IMR-90 (cell line): ENCODE measurements around the gene PPP1R3F. TPM values are rescaled to one million over a fixed set of nuclear protein-coding genes. Genes with fewer than 3 reads are reported as not detected.

Source experiments
- ATAC-seq: fragments of 200-7000 bp; cut with Tn5 transposase; 2 replicates; pipeline ENCODE4 v1.9.1; 2020; ENCODE audit warnings: low read depth, mild to moderate bottlenecking, moderate library complexity
- BruUV-seq: library from RNA; stranded (reverse); fragments of 400-500 nt; replicated peaks from 2 replicates; lab custom pipeline; 2021; lab: Mats Ljungman, UMichigan
- CTCF ChIA-PET: fragments of 300-600 bp; formaldehyde crosslinking; extraction: SDS; loops from one replicate; lab custom pipeline; 2021; ENCODE audit warnings: antibody characterized with exemption; lab: Yijun Ruan, JAX
- POLR2A ChIA-PET: fragments of 300-600 bp; sonication (Branson Sonifier 250); formaldehyde crosslinking; loops from one replicate; lab custom pipeline; 2022; ENCODE audit warnings: antibody characterized with exemption; ENCODE audit not compliant: unreplicated experiment; lab: Charles Lee
- DNase-seq: peaks from one replicate; pipeline ENCODE4 v3.0.0; 2013
- H2AFZ ChIP-seq: replicated peaks from 2 replicates; pipeline ENCODE3; 2013; ENCODE audit warnings: low read length, mild to moderate bottlenecking; ENCODE audit not compliant: poor library complexity
- H2AK5ac ChIP-seq: 2 replicates; pipeline ENCODE4 v1.6.1; 2013; ENCODE audit warnings: low read depth, low read length, inconsistent platforms
- H2AK9ac ChIP-seq: replicated peaks from 2 replicates; pipeline ENCODE3; 2013; ENCODE audit warnings: mild to moderate bottlenecking, low read depth, low read length, moderate library complexity; ENCODE audit not compliant: poor library complexity
- H2BK120ac ChIP-seq: 2 replicates; pipeline ENCODE4 v1.6.1; 2013; ENCODE audit warnings: low read depth, low read length, inconsistent platforms
- H2BK15ac ChIP-seq: 3 replicates; pipeline ENCODE4 v1.6.1; 2013; ENCODE audit warnings: low read depth, low read length, inconsistent platforms
- H2BK20ac ChIP-seq: 2 replicates; pipeline ENCODE4 v1.6.1; 2013; ENCODE audit warnings: low read depth, mild to moderate bottlenecking, inconsistent platforms, low read length, moderate library complexity
- H2BK5ac ChIP-seq: 2 replicates; pipeline ENCODE4 v1.6.1; 2013; ENCODE audit warnings: mild to moderate bottlenecking, low read depth, low read length, inconsistent platforms; ENCODE audit not compliant: poor library complexity, severe bottlenecking
- H3K14ac ChIP-seq: replicated peaks from 2 replicates; pipeline ENCODE4 v1.6.1; 2013; ENCODE audit warnings: low read depth, low read length, inconsistent platforms
- H3K18ac ChIP-seq: 2 replicates; pipeline ENCODE4 v1.6.1; 2013; ENCODE audit warnings: low read depth, low read length, control low read depth
- H3K23ac ChIP-seq: 2 replicates; pipeline ENCODE4 v1.6.1; 2013; ENCODE audit warnings: low read depth, low read length, inconsistent platforms
- H3K27ac ChIP-seq: 2 replicates; pipeline ENCODE4 v1.5.1; 2013; ENCODE audit warnings: mild to moderate bottlenecking, control low read depth, low read length; ENCODE audit not compliant: insufficient read depth
- H3K27me3 ChIP-seq: 2 replicates; pipeline ENCODE4 v1.6.1; 2013; ENCODE audit warnings: low read length; ENCODE audit not compliant: control insufficient read depth, insufficient read depth
- H3K36me3 ChIP-seq: 2 replicates; pipeline ENCODE4 v1.6.1; 2013; ENCODE audit warnings: low read length, mixed read lengths; ENCODE audit not compliant: control insufficient read depth, insufficient read depth
- H3K4ac ChIP-seq: 2 replicates; pipeline ENCODE4 v1.6.1; 2013; ENCODE audit warnings: low read depth, low read length, inconsistent platforms
- H3K4me1 ChIP-seq: 2 replicates; pipeline ENCODE4 v1.6.1; 2013; ENCODE audit warnings: low read length, mixed read lengths; ENCODE audit not compliant: control insufficient read depth, insufficient read depth
- H3K4me2 ChIP-seq: 2 replicates; pipeline ENCODE4 v1.6.1; 2013; ENCODE audit warnings: low read depth, mild to moderate bottlenecking, control low read depth, low read length, moderate library complexity
- H3K4me3 ChIP-seq: 2 replicates; pipeline ENCODE4 v1.5.1; 2013; ENCODE audit warnings: low read depth, mild to moderate bottlenecking, control low read depth, low read length, moderate library complexity; ENCODE audit not compliant: insufficient read depth
- H3K56ac ChIP-seq: 2 replicates; pipeline ENCODE4 v1.6.1; 2013; ENCODE audit warnings: low read length, inconsistent platforms; ENCODE audit not compliant: insufficient read depth; ENCODE audit errors: extremely low read depth
- H3K79me1 ChIP-seq, 2 experiments: 2 replicates each; pipeline ENCODE4 v1.6.1; 2013; ENCODE audit warnings: low read length in 2 of 2, inconsistent platforms in 1 of 2, low read depth in 1 of 2
- H3K9ac ChIP-seq: 2 replicates; pipeline ENCODE4 v1.6.1; 2013; ENCODE audit warnings: low read depth, low read length, control low read depth
- H3K9me1 ChIP-seq: 2 replicates; pipeline ENCODE4 v1.6.1; 2013; ENCODE audit warnings: low read length, inconsistent platforms; ENCODE audit not compliant: insufficient read depth
- H3K9me3 ChIP-seq: 2 replicates; pipeline ENCODE4 v1.6.1; 2013; ENCODE audit warnings: low read length; ENCODE audit not compliant: control insufficient read depth, insufficient read depth
- H4K20me1 ChIP-seq: 2 replicates; pipeline ENCODE4 v1.6.1; 2013; ENCODE audit warnings: low read length, inconsistent platforms; ENCODE audit not compliant: insufficient read depth
- H4K5ac ChIP-seq: 2 replicates; pipeline ENCODE4 v1.6.1; 2013; ENCODE audit warnings: mild to moderate bottlenecking, low read depth, low read length, control low read depth
- H4K8ac ChIP-seq, 2 experiments: 2 replicates each; pipeline ENCODE4 v1.6.1; 2013; ENCODE audit warnings: low read depth in 2 of 2, low read length in 2 of 2, control low read depth in 1 of 2, inconsistent platforms in 1 of 2
- H4K91ac ChIP-seq: 2 replicates; pipeline ENCODE4 v1.6.1; 2013; ENCODE audit warnings: low read depth, low read length, inconsistent platforms; ENCODE audit not compliant: insufficient read depth
- BHLHE40 ChIP-seq: fragments of 150-350 bp; IDR thresholded peaks from 2 replicates; pipeline ENCODE4 v1.6.1; 2016; ENCODE audit warnings: mild to moderate bottlenecking, low read depth, low read length
- CEBPB ChIP-seq: IDR thresholded peaks from 2 replicates; pipeline ENCODE4 v1.6.1; 2012; ENCODE audit warnings: low read depth, low read length, improper control_type of control experiment
- CHD1 ChIP-seq: IDR thresholded peaks from 2 replicates; pipeline ENCODE4 v1.6.1; 2012; ENCODE audit warnings: low read depth, low read length, improper control_type of control experiment
- MAFK ChIP-seq: IDR thresholded peaks from 2 replicates; pipeline ENCODE4 v1.6.1; 2012; ENCODE audit warnings: low read depth, low read length, improper control_type of control experiment
- MAZ ChIP-seq: IDR thresholded peaks from 2 replicates; pipeline ENCODE4 v1.6.1; 2012; ENCODE audit warnings: low read depth, mild to moderate bottlenecking, low read length, improper control_type of control experiment, moderate library complexity, borderline replicate concordance
- MXI1 ChIP-seq: IDR thresholded peaks from 2 replicates; pipeline ENCODE4 v1.6.1; 2012; ENCODE audit warnings: low read depth, mild to moderate bottlenecking, low read length, moderate library complexity, borderline replicate concordance
- NFE2L2 ChIP-seq: fragments of 150-350 bp; IDR thresholded peaks from 2 replicates; pipeline ENCODE4 v1.6.1; 2016; ENCODE audit warnings: low read depth, mild to moderate bottlenecking, low read length
- RAD21 ChIP-seq: IDR thresholded peaks from 2 replicates; pipeline ENCODE4 v1.6.1; 2012; ENCODE audit warnings: low read length, improper control_type of control experiment
- RCOR1 ChIP-seq: IDR thresholded peaks from 2 replicates; pipeline ENCODE4 v1.6.1; 2012; ENCODE audit warnings: mild to moderate bottlenecking, low read length, improper control_type of control experiment; ENCODE audit not compliant: insufficient replicate concordance
- RFX5 ChIP-seq: IDR thresholded peaks from 2 replicates; pipeline ENCODE4 v1.8.0; 2012; ENCODE audit warnings: low read depth, mild to moderate bottlenecking, low read length, moderate library complexity
- WGBS, 2 experiments: methylation state at CpG; one replicate each; pipeline versions ENCODE4 v1.1.5 to v1.1.7; 2013; ENCODE audit warnings: missing lambda C conversion rate in 2 of 2; ENCODE audit not compliant: insufficient read length in 1 of 2; ENCODE audit errors: extremely low coverage in 2 of 2; 5-methylcytosine and 5-hydroxymethylcytosine counted together
- dilution Hi-C: fragments of 300-500 bp; cut with HindIII; formaldehyde crosslinking; loops from one replicate; pipeline ENCODE4 v1.14.3; 2018; ENCODE audit warnings: low sequenced_read_pairs; ENCODE audit not compliant: unreplicated experiment
- in situ Hi-C: fragments of 300-500 bp; cut with MboI; formaldehyde crosslinking; loops from 3 replicates; pipeline ENCODE4 v1.14.3; 2019; ENCODE audit warnings: low sequenced_read_pairs, inconsistent platforms, mixed read lengths
- intact Hi-C: fragments of 100-400 bp; cut with micrococcal nuclease; formaldehyde crosslinking; loops from 2 replicates; pipeline ENCODE4 v1.10.0; 2022
- polyA plus RNA-seq, 3 experiments: library from polyadenylated mRNA; depleted of rRNA; stranded (reverse); fragments of >200 nt; gene quantifications; 2 replicates each; pipeline ENCODE4 v1.2.3, GENCODE V29; 2012; ENCODE audit warnings: low replicate concordance in 1 of 3
- total RNA-seq: library from RNA; depleted of rRNA; stranded (reverse); fragments of >200 nt; gene quantifications from 2 replicates; pipeline ENCODE4 v1.2.3, GENCODE V29; 2012
- TF ChIP-seq, protein P1 (sequence below): conservative IDR thresholded peaks from 2 replicates; pipeline ENCODE4 v1.5.1; 2012; ENCODE audit warnings: mild to moderate bottlenecking, low read depth, low read length, improper control_type of control experiment
- TF ChIP-seq, protein P2 (sequence below): fragments of 150-350 bp; IDR thresholded peaks from 2 replicates; pipeline ENCODE4 v1.6.1; 2016; ENCODE audit warnings: low read depth, mild to moderate bottlenecking, low read length, moderate library complexity, borderline replicate concordance
- TF ChIP-seq, protein P3 (sequence below): fragments of 150-350 bp; IDR thresholded peaks from 2 replicates; pipeline ENCODE4 v1.6.1; 2017; ENCODE audit warnings: mild to moderate bottlenecking, antibody characterized with exemption, low read length, low read depth

PPP1R3F gene
- total and polyA plus RNA-seq, 2 of the 4 experiments (the other 2 are of a cell fraction), result 0.72 to 1.7 TPM

DNA sequence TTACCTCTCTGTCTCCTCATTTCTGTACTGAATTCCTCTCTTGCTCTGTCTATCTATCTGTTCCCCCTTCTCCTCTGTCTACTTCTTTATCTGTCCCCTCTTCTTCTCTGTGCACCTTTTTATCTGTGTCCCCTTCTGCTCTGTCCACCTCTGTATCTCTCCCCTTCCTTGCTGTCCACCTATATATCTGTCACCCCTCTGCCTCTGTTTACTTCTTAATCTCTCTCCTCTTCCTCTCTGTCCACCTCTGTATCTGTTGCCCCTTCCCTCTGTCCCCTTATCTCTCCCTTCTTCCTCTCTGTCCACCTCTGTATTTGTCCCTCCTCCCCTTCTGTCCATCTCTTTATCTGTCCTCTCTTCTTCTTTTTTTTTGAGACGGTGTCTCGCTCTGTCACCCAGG lies 25.4 kb upstream of the PPP1R3F start:
- no peak for TF ChIP-seq MAZ
- no peak for TF ChIP-seq NFE2L2
- no peak for TF ChIP-seq RFX5
- TF ChIP-seq, protein P1, sequence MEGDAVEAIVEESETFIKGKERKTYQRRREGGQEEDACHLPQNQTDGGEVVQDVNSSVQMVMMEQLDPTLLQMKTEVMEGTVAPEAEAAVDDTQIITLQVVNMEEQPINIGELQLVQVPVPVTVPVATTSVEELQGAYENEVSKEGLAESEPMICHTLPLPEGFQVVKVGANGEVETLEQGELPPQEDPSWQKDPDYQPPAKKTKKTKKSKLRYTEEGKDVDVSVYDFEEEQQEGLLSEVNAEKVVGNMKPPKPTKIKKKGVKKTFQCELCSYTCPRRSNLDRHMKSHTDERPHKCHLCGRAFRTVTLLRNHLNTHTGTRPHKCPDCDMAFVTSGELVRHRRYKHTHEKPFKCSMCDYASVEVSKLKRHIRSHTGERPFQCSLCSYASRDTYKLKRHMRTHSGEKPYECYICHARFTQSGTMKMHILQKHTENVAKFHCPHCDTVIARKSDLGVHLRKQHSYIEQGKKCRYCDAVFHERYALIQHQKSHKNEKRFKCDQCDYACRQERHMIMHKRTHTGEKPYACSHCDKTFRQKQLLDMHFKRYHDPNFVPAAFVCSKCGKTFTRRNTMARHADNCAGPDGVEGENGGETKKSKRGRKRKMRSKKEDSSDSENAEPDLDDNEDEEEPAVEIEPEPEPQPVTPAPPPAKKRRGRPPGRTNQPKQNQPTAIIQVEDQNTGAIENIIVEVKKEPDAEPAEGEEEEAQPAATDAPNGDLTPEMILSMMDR, result no peak
- TF ChIP-seq, protein P2, sequence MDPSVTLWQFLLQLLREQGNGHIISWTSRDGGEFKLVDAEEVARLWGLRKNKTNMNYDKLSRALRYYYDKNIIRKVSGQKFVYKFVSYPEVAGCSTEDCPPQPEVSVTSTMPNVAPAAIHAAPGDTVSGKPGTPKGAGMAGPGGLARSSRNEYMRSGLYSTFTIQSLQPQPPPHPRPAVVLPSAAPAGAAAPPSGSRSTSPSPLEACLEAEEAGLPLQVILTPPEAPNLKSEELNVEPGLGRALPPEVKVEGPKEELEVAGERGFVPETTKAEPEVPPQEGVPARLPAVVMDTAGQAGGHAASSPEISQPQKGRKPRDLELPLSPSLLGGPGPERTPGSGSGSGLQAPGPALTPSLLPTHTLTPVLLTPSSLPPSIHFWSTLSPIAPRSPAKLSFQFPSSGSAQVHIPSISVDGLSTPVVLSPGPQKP, result no peak
- TF ChIP-seq MAFK, result no peak
- no peak for TF ChIP-seq CEBPB
- TF ChIP-seq RAD21, result no peak
- TF ChIP-seq CHD1, result no peak
- no peak for TF ChIP-seq BHLHE40
- TF ChIP-seq, protein P3, sequence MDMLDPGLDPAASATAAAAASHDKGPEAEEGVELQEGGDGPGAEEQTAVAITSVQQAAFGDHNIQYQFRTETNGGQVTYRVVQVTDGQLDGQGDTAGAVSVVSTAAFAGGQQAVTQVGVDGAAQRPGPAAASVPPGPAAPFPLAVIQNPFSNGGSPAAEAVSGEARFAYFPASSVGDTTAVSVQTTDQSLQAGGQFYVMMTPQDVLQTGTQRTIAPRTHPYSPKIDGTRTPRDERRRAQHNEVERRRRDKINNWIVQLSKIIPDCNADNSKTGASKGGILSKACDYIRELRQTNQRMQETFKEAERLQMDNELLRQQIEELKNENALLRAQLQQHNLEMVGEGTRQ, result no peak
- no peak for TF ChIP-seq MXI1
- no peak for TF ChIP-seq RCOR1
- no peak overlapping the region for H3K56ac ChIP-seq
- no peaks in the 10 kb centered on the region for H3K79me1 ChIP-seq
- in situ Hi-C loops (no loop called here), intact Hi-C loops (no loop called here), dilution Hi-C loops (no loop called here)
- H4K8ac ChIP-seq, result no peak overlapping the region
- H3K36me3 ChIP-seq, result peaks cover 9% of the 10 kb centered on the region; the same call in 1 of the 2 replicates
- H2BK20ac ChIP-seq, result no peak overlapping the region
- no peak for ATAC-seq
- no peak overlapping the region for H2AK5ac ChIP-seq
- H3K14ac ChIP-seq, result no peak overlapping the region
- H3K4me1 ChIP-seq, result no peaks in the 10 kb centered on the region
- H3K27ac ChIP-seq, result no peak overlapping the region
- no peak overlapping the region for H3K23ac ChIP-seq
- H3K9ac ChIP-seq, result no peak overlapping the region
- H3K9me1 ChIP-seq, result no peaks in the 10 kb centered on the region
- H3K9me3 ChIP-seq, result no peaks in the 10 kb centered on the region
- CTCF ChIA-PET, result no interaction called here
- no TSS peak for BruUV-seq
- H4K91ac ChIP-seq, result no peak overlapping the region
- no peak overlapping the region for H2BK5ac ChIP-seq
- no peak overlapping the region for H3K4me3 ChIP-seq
- no peak overlapping the region for H4K5ac ChIP-seq
- no peak overlapping the region for H2AFZ ChIP-seq
- WGBS, 2 experiments, result 80% methylated on average over 1 of the region's 2 CpGs; no CpG with 5 or more reads in 1 of the 2 experiments
- H3K18ac ChIP-seq, result no peak overlapping the region
- H3K4me2 ChIP-seq, result no peak overlapping the region
- POLR2A ChIA-PET, result no interaction called here
- H2BK15ac ChIP-seq, result no peak overlapping the region
- no peak for DNase-seq
- H2AK9ac ChIP-seq, result no peak overlapping the region
- H3K4ac ChIP-seq, result no peak overlapping the region
- H2BK120ac ChIP-seq, result no peak overlapping the region
- H4K20me1 ChIP-seq, result no peaks in the 10 kb centered on the region
- H3K27me3 ChIP-seq, result no peaks in the 10 kb centered on the region; the same call in 1 of the 2 replicates
